CD4-positive, alpha-beta T cell treated with Interferon alpha-2 for 1 hour (primary cell): ENCODE data around the gene BICD1.
"Not testable (repeated sequence)": the region's sequence is repeated elsewhere in the genome, so short reads cannot be mapped to it uniquely, and the experiment has no call there.

ENCODE experiments used
- DNase-seq, 2 donors: peaks; one replicate each; pipeline ENCODE4 v3.0.0-alpha.2; 2020 to 2022

Gene BICD1

DNA sequence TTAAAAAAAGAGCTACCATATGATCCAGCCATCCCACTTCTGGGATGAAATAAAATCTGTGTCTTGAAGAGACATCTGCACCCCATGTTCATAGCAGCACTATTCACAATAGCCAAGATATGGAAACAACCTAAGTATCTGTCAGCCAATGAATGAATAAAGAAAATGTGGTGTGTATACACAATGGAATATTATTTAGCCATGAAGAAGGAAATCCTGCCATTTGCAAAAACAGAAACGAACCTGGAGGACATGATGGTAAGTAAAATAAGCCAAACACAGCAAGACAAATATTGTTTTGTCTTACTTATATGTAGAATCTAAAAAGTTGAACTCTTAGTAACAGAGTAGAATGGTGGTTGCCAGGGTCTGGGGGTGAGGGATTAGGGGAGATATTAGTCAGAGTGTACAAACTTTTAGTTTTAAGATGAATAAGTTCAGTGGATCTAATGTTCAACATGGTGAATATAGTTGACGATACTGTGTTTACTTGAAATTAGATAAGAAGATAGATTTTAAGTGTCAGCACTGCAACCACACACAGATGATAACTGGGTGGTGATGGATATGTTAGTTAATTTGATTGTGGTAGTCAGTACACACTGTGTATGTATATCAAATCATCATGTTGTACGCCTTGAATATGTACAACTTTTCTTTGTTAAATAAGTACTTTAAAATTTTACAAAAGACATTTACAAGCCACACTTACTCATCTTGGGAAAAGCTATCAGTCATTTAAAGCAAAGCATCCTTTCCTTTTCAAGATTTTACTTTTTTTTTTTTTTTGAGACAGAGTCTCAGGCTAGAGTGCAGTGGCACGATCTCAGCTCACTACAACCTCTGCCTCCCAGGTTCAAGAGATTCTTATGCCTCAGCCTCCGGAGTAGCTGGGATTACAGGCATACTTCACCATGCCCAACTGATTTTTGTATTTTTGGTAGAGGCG is 89.9 kb downstream of the BICD1 start:
- DNase-seq = no peak

DNA sequence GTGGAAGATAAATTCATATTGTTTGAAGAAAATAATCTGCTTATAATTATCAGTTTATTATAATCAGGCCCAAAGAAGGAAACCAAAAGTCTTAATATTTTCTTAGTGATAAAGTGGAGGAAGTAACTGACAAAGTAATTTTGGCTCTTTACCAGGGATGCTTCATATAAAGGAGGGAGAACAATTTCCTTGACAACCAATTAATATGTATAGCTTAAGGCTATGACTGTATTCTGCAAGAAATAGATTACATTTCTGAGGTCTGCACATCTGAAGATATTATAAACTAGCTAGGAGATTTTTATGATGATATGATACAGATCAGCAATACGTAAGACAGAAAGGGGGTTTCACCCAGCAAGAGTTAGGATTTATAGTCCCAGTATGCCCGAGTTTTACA is 90.8 kb downstream of the BICD1 start:
- no peak for DNase-seq

DNA sequence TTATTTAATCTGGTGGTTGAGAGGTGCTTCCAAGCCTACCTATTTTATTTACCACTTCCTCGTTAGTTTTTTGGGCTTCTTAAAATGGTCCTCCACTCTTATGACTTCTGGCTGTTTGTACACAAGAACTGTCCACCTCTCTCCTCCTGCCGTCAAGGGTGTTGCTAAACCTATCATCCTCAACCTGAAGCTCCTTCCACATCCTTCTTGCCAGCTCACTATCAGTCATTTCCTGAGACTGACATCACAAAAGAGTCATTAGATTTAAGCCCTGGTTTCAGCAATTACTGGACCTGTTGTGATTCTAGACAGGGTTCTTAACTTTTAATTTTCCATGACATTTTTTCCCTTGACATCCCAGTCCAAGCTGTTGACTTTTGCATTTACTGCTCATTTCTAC is 91.9 kb downstream of the BICD1 start:
- DNase-seq = no peak

DNA sequence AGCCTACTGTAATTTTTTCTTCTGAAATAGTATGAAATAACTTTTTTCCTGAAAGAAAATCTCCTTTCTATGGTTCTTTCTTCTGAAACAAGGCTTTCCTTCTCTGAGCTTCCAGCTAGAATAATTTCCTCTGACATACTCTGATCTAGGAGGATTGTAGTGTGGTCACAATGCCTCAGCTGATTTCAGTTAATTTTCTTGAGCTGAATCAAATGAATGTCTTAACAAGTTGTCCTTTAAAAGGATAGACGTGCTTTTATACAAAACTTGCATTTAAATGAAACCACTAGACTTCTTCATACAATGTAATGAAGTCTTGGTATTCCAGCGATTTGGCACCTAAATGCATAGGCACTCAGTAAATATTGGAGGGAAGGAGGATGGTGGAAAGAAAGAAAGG is 94.4 kb downstream of the BICD1 start:
- no peak for DNase-seq

- DNase-seq = no peak
These were observed 95.3 kb downstream of the BICD1 start for GRCh38 chr12:32201976-32202375.

DNA sequence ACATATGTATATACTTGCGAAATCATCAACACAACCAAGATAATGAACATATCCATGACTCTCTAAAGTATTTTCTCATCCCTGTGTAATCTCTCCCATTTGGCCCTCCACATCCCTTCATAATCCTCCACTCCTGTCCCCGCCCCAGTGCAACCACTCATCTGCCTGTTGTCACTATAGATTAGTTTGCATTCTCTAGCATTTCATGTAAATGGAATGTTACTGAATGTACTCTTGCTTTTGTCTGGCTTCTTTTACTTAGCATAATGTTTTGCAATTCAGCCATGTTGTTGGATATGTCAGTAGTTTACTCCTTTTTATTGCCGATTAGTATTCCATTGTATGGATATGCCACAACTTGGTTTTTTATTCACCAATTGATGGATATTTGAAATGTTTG is 99.1 kb downstream of the BICD1 start:
- no peak for DNase-seq

DNA sequence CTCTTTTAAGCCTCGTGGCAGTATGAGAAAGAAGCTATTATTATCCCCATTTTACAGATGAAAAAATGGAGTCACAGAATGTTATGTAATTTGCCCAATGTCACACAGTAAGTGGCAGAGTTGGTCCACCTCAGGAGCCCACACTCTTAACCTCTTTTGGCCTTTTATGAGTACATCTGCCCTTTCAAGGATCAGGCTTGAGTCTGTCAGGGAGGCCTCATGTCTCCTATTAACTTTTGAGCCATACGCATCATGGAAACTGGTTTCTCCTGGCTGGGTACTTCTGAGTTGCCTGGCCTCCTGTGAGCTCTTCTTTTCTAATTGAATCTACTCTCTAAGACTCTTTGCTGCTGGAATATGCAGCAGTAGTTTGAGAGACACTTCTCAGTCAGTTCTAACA is 101.7 kb downstream of the BICD1 start:
- DNase-seq = no peak

- no peak for DNase-seq
These were observed 104.6 kb downstream of the BICD1 start for GRCh38 chr12:32211066-32211899.

DNA sequence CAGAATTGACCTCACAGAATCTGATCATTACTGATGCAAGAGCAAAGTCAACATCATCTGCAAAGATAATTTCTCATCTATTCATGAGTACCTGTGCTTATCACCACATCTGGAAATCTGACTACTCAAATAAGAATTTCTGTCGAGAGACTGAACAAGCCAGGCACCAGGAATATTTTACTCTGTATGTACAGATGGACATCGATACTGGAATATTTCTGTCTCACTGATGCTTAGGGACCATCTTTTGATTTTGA is 105.2 kb downstream of the BICD1 start:
- no peak for DNase-seq

DNA sequence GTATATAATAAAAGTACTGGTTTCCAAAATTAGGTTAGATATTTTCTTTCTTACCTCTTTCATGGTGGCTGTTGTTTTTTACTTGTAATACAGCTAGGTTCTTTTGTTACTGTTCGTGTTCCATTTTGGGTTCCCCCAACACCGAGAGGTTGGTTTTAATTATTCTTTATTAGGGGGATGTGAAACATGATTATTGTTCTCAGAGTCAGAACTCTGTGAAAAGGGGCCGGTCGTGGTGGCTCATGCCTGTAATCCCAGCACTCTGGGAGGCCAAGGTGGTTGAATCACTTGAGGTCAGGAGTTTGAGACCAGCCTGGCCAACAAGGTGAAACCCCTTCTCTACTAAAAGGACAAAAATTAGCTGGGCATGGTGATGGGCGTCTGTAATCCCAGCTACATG is 108.1 kb downstream of the BICD1 start:
- DNase-seq = no peak

DNA sequence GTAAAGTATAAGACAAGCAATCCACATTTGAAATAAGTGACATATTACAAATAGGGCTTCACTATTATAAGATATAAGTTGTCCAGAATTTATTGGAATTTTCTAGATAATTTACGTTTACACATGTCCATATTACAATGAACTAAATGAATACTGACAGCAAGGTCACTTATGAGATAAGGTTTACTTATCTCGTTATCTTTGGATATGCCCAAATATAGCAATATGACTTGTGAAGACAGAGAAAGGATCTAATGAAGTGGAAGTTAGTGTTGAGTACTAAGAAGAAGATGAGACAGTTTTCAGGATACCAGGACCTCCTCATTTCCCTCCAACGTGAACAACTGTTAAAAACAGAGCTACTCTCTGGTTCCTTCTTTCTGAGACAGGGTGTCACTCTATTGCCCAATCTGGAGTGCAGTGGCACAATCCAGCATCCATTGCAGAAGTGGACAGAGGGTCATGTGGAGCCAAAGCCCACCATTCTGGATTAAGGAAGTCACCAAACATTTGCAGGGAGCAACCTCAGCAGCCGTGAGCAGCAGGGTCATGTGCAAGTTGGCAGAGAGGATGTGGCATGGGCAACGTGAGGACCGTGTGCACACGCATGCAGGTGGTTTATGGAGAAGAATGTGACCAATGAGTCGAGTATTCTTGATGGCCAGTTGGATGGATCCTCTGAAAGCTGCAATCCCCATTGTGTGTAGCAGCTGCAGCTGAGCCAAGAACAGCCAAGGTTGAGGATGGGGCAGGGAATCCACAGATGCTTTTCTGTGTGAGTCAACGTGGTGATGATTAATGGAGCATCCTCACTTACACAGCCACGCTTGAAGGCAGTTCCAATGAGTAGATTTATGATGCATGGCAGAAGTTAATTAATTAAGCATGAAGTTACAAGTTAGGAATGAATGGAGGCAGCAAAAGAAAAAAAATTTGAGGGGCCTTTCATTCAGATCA is 111.0 kb downstream of the BICD1 start:
- DNase-seq = peak in 1 of 2 donors; percentile 2

DNA sequence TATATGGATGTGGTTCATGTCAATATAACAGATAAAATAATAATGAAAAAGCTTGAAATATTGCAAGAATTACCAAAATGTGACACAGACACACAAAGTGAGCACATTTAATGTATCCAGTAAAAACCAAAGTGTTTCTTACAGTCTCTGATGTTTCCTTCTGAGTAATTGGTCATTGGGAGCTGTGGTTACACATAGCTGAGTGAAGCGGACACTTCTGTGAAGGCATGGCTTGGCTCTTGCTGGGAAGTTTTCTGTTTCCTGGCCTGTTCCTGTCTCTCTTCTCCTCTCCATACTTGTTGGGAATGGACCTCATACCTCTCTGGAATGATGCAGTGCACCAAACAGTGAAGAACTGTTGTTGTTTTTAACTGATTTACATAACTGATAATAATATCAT is 117.3 kb downstream of the BICD1 start:
- no peak for DNase-seq

- DNase-seq = no peak
These were observed 120.1 kb downstream of the BICD1 start for GRCh38 chr12:32226768-32227167.

DNA sequence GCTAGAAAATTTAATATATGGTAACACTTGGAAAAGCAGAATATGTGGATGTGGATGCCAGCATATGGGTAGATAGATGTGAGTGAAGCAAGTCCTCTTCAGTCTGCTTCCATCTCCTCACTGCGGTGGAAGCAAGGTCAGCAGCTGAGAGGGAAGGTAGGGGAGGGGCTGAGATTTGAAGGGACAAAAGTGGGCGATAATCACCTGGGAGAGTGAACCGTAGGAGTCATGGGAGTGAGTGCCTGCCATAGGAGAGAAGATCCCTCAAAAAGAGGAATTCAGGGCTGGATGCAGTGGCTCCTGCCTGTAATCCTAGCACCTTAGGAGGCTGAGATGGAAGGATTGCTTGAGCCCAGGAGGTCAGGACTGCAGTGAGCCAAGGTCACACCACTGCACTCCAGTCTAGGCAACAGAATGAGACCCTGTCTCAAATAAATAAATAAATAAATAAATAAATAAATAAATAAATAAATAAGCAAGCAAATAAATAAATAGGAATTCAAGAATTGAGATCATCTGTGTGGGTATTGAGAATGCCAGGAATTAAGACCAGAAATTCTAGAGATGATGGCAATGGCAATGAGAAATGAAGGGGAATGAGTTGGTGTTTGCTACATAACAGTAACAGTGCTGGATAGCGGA is 123.4 kb downstream of the BICD1 start:
- no peak for DNase-seq

DNA sequence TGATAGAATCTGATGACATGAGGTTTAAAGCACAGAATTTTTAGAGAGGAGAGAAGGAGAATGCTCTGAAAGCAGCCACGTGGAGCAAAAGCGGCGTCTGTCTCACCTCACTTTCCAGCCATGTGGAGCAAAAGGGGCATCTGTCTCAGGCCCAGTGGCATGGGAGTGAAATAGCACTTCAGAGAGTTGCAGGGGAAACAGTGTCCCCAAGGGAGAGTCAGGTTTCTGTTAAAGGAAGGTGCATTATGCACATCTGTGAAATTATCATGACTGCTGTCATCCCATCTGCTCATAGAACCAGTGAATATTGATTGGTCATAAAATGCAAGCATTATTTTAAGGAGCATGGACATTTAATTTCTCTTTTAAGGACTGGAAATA is 124.0 kb downstream of the BICD1 start:
- DNase-seq = no peak

- not testable (repeated sequence) for DNase-seq
These were observed 124.7 kb downstream of the BICD1 start for GRCh38 chr12:32231361-32231760.

DNA sequence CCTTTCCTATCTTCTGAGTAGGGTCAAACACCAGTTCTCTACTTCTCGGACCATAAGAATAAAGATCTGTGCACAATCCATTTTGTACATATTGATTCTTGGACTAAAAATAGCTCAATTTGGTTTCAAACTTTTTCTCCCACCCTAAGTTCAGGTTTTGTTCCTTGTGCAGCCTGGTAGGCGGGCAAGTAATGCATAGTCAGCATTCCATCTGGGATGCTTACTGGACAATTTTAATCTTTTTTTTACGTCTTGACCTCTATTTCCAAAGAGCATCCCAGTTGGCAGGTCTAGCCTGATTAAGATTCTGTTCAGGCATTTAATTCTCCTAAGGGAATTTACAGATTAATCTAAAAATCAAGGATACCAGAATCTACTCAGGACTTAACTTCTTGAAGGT is 126.9 kb downstream of the BICD1 start:
- DNase-seq = no peak

- DNase-seq = no peak
These were observed 128.6 kb downstream of the BICD1 start for GRCh38 chr12:32235251-32235650.

DNA sequence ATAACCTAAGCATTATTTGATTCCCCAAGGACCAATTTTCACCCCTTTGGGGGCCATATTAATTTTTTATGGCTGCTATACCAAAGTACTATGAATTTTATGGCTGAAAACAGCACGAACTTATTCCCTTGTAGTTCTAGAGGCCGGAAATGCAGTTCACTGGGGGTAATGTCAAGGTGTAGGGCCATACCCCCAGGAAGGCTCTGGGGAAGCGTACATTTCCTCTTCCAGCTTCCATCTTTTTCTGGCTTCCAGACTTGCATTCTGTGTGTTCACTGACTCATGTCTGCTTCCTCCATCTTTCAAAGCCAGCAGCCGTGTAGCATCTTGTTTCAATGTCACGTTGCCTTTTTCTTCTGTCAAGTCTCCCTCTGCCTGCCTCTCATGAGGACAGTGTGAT is 133.5 kb downstream of the BICD1 start:
- DNase-seq = no peak

DNA sequence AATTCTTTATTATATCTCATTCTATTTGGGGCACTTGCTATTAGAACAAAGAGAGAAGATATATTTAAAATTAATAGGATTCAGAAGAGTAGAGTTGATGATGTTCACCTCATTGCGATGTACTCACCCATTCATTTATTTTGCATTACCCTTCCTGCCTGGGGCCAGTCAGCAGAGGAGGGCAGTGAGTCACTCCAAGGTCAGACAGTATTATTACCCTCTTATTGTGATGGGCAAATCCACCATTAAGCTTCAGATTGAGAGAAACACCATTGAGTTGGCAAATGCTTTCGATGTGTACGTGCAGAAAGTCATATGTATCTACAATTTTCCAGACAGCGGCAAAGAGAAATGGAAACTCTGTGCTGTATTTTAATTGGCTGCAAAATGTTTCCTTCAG is 134.2 kb downstream of the BICD1 start:
- DNase-seq = no peak

- no peak for DNase-seq
These were observed 136.0 kb downstream of the BICD1 start for GRCh38 chr12:32242641-32243040.

DNA sequence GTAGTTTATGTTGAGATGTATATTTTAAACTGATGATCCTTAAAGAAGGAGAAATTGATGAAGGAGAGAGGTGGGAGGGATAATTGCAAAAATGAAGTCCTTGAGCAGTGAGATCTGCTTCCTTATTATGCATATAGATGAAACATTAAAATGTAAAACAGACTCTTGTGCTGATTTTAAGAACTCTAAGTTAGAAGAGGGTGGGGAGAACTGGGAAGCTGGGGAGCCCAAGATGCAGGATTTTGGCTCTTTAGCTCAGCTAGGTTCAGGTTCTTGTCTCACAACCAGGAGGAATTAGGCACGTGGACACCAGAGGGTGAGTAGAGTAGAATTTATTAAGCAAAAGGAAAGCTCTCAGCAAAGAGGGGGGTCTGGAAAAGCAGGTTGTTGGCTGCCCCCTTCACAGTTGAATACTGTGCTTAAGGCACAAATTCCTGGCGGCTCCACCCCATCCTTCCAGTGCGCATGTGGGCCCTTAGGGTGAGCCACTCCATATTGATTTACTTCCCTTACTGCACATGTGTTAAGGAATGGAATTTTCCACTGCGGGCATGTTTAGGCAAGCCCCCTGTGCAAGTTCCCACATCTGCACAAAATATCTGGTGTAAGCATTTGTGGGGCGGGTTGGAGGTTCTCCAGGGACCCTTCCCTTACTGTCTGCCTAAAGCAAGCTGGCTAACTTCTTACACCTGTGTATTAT is 141.9 kb downstream of the BICD1 start:
- no peak for DNase-seq
